ENCODE measurements around the gene LHFPL6. TPM values are rescaled to one million over a fixed set of nuclear protein-coding genes. Genes with fewer than 3 reads are reported as not detected.

Gene LHFPL6
- total RNA-seq, 4 donors from 2014 or later = 12.8 to 27.3 (median 22.5) TPM

GRCh38 chr13:39506559-39507390 is 96.2 kb downstream of the LHFPL6 start:
- no peak for DNase-seq (ENCODE audit: low spot score in 2 of 2)
- TF ChIP-seq POLR2A (IDR thresholded peaks at IDR 0.05) (no peak), CTCF (IDR thresholded peaks at IDR 0.05) (no peak)
- intact Hi-C loops (cut with DNase I; ENCODE audit: low total_unique reads) = no loop called here
- 48 to 50% methylated on average over 7 of the region's 7 CpGs for WGBS, 2 donors
- H3K4me3 ChIP-seq (ENCODE audit: low read depth, poor library complexity, severe bottlenecking) = no peak overlapping the region

GRCh38 chr13:39505151-39505550 is 97.8 kb downstream of the LHFPL6 start:
- no peak overlapping the region for H3K4me3 ChIP-seq (ENCODE audit: low read depth, poor library complexity, severe bottlenecking)
- intact Hi-C loops (cut with DNase I; ENCODE audit: low total_unique reads) = no loop called here
- DNase-seq (ENCODE audit: low spot score in 2 of 2) = no peak
- TF ChIP-seq CTCF (IDR thresholded peaks at IDR 0.05) (no peak), POLR2A (IDR thresholded peaks at IDR 0.05) (no peak)
- 86 to 91% methylated on average over 5 of the region's 5 CpGs for WGBS, 2 donors

- no peak overlapping the region for H3K4me3 ChIP-seq (ENCODE audit: low read depth, poor library complexity, severe bottlenecking)
- DNase-seq (ENCODE audit: low spot score in 2 of 2) = no peak
- intact Hi-C loops (cut with DNase I; ENCODE audit: low total_unique reads) = no loop called here
- 94 to 97% methylated on average over 3 of the region's 3 CpGs for WGBS, 2 donors
- TF ChIP-seq CTCF (IDR thresholded peaks at IDR 0.05) (no peak), POLR2A (IDR thresholded peaks at IDR 0.05) (no peak)
Observed at GRCh38 chr13:39503048-39503447, 99.9 kb downstream of the LHFPL6 start.

GRCh38 chr13:39501702-39502324 is 101.2 kb downstream of the LHFPL6 start:
- no peak overlapping the region for H3K4me3 ChIP-seq (ENCODE audit: low read depth, poor library complexity, severe bottlenecking)
- intact Hi-C loops (cut with DNase I; ENCODE audit: low total_unique reads) = no loop called here
- DNase-seq (ENCODE audit: low spot score in 2 of 2) = no peak
- TF ChIP-seq CTCF (IDR thresholded peaks at IDR 0.05) (no peak), POLR2A (IDR thresholded peaks at IDR 0.05) (no peak)
- 84% methylated on average over 3 of the region's 3 CpGs for WGBS, 2 donors

- intact Hi-C loops (cut with DNase I; ENCODE audit: low total_unique reads) = no loop called here
- DNase-seq (ENCODE audit: low spot score in 2 of 2) = no peak
- TF ChIP-seq CTCF (IDR thresholded peaks at IDR 0.05) = no peak
- H3K4me3 ChIP-seq (ENCODE audit: low read depth, poor library complexity, severe bottlenecking) = no peak overlapping the region
- 31 to 36% methylated on average over 3 of the region's 3 CpGs for WGBS, 2 donors
Observed at GRCh38 chr13:39499604-39500003, 103.4 kb downstream of the LHFPL6 start.
